ENCODE measurements around the gene PRRC2B.
"Not testable (repeated sequence)": the region's sequence is repeated elsewhere in the genome, so short reads cannot be mapped to it uniquely, and the experiment has no call there.

The PRRC2B gene

DNA sequence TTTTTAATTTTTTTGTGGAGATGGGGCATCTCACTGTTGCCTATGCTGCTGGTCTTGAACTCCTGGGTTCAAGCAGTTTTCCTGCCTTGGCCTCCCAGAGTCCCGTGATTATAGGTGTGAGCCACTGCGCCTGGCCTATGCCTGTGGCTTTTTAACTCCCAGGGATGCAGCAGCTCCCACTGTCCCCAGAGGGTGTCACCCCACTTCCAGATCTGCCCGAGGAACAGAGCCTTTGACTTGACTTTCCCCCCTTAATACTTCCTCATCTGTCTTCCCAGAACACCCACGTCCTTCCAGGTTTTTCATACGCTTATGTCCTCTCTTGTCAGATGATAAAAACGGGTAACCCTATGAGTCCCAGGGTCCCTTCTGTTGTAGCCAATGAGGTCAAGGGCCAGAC lies 7.6 kb upstream of the PRRC2B start:
- DNase-seq (ENCODE audit: low spot score): no peak

DNA sequence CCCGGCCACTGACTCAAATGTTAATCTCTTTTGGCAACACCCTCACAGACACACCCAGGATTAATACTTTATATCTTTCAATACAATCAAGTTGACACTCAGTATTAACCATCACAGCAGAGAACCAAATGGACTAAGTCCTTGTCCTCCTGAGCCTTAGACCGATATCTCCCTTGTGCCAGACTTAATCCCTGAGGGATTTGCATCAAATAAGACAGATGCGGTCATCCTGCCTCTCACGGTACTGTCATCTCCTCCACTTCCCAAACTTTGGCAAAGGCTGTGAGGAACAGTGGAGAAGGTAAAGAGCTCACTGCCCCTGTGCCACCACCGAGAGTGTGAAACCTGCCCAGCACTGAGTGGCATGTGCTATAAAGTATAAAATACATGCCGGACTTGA lies 6.5 kb upstream of the PRRC2B start:
- DNase-seq (ENCODE audit: low spot score): no peak

DNA sequence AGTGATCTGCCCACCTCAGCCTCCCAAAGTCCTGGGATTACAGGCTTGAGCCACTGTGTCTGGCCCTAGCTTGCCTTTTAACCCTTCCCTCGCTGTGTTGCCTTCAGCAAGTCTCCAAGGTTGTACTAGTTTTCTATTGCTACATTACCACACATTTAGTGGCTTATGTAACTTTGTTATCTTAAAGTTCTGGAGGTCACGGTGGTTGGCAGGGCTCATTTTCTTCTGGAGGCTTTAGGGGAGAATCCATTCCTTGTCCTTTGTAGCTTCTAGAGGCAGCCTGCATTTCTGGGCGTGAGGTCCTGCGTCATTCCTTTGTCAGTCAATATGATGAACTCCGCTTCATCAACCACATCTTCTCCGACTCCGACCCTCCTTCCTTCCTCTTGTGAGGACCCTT lies 2.9 kb upstream of the PRRC2B start:
- no peak for DNase-seq (ENCODE audit: low spot score)

DNA sequence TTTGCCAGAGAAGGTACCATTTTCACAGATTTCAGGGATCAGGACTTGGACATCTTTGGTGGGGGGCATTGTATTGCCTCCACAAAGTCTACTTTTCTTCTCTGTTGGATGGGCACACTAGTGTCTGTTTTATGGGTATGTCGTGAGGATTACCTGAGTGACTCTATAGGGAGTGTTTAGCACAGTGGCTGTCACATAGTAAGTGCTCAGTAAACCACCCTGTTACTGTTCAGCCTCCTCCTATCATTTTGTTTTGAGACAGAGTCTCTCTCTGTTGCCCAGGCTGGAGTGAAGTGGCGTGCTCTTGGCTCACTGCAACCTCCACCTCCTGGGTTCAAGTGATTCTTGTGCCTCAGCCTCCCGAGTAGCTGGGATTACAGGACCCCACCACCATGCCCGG lies 2.4 kb upstream of the PRRC2B start:
- DNase-seq (ENCODE audit: low spot score): no peak

DNA sequence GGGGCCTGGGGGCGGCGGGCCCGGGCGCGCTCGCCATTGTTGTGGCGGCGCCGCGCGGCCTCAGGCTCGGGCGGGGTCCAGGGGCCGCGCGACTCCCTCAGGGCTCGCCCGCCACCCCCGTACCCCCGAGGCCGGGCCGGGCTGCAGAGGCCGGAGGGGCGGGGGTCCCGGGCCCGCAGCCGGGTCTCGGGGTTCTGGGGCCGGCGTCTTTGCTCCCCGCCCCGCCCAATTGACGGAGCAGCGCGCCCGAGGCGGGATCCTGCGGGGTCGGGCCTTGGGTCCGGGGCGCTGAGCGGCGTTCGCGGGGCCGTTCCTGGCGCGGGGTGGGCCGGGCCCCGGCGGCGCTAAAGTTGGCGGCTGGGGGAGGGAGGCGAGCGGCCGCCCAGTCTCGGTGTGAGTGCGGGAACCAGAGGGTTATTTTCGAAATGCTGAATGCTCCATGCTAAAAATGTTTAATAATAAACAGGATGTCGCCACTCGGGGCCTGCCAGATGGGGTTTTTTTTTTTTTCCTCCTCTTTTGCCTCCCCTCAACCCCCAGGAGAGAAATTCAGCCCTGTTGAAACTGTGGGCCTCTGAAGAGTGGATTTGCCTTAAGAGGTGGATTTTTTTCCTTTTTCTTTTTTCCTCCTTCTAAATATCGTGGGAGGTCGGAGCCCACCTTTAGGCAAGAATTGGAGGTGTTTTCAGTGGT lies 724 bp downstream of the PRRC2B start:
- DNase-seq (ENCODE audit: low spot score): no peak

DNA sequence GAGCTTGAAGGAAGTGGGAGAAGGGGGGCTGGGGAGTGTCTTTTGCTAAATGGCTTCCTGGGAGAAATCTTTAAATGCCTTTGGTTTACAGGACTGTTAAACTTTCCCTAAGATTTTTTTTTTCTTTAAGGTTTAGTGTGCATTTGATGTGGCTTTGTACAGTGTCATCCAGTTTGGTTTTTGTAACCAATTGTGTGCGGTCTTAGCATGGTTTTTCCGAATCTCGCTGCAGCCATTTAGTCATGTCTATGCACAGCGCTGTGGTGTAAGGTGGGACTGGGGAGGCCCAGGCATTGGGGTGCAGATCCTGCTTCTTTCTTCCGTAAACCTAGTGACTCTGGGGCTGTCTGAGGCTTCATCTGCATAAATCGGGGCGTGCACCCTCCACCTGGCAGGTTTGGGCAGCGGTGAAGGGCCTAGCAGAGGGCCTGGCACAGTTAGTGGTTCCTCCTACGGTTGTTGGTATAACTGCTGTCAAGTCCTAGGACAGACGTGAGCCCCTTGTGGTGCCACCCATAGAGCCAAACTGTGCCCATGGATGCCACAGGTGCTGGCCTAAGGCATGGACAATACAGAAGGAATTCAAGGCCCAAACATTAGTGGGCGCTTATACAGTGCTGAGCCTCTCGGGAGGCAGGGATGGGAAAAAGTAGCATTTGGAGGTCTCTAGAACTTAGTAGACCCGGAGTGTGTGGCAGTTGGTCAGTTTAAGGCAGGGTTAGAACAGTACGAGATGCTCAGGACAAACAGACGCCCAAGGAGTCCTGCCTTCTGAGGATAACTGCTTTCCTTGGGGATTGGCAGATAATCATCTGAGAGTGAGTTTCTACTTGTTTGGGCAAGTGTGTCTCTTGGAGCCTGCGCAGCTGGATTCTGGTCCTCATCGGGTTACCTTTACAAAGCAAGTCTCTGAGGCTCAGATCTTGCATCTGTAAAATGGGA lies 1.5 kb downstream of the PRRC2B start:
- DNase-seq (ENCODE audit: low spot score): no peak

DNA sequence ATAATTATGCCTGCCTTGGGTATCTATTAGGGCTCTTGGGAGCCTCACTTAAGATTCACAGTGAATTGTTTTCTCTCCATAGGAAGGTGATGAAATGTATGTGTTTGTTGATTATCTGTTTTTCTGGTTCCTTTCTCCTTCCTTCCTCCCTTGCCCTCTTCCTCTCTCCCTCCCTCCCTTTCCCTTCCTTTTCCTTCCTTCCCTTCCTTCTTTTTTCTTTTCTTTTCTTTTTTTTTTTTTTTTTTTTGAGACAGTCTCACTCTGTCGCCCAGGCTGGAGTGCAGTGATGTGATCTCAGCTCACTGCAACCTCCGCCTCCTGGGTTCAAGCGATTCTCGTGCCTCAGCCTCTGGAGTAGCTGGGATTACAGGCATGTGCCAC lies 2.2 kb downstream of the PRRC2B start:
- DNase-seq (ENCODE audit: low spot score): not testable (repeated sequence)

DNA sequence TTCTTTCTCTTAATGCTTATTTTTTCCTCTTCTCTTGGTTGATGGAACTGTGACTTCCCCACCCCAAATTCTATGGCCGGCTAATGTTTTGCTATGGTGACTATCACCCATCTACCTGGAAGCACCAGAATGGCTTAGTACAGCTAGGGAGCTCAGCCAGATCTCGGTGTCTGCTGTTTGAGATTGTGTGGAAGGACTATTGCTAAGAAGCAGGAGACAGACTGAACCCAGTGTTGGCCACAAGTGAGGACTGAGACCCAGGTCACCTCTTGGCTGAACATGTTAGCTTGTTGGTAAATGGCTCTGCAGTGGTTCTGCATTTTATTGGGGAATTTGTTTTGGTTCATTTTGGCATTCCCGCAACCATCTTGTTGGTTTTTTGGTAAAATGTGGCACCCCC lies 2.7 kb downstream of the PRRC2B start:
- DNase-seq (ENCODE audit: low spot score): no peak

DNA sequence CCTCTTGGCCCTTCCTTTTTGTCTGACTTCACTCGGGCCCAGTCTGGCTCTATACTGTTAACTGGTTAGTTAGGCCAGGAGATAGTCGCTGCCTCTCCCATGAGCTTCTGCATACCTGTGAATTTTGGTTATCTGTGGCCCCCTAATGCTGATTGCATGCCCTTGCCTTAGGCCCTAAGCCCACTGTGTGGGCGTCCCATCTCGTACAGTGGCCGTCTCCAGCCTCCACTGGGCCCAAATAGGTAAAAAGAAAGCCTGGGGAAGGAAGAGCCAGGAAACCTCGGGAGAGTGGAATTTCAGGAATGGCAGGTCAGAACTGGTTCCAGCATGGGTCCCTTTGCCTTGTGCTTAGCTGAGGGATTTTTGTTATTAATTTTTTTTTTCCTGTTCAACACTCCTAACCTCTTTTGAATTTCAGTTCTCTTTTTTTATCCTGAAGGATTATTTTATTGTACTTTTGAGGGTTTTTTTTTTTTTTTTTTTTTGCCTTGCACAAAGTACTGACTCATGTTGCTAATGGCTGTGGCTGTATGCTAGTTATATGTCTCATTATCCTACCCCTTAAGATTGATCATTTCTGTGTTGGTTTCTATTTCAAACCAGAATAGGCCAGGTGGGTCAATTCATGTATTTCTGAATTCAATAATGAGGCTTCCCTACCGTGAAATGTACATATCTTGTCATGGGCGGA lies 3.4 kb downstream of the PRRC2B start:
- no peak for DNase-seq (ENCODE audit: low spot score)

DNA sequence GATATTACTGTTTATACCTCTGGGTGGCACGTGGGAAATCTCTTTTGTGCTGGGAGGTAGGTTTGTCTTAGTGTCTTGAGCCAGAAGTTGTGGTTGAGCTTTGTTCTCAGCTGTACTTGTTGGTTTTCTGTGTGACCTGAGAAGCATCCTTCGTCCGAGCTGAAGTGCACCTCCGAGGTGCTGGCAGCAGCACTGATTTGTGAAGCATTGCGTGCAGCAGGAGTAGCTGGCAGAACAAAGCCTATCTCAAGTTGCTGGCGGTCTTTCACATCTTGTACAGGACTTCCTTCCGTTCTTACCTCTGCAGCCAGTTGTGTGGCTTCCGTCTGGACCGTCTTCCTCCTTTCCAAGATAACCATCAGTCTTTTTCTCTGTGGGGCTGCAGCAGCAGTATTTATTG lies 4.3 kb downstream of the PRRC2B start:
- no peak for DNase-seq (ENCODE audit: low spot score)

DNA sequence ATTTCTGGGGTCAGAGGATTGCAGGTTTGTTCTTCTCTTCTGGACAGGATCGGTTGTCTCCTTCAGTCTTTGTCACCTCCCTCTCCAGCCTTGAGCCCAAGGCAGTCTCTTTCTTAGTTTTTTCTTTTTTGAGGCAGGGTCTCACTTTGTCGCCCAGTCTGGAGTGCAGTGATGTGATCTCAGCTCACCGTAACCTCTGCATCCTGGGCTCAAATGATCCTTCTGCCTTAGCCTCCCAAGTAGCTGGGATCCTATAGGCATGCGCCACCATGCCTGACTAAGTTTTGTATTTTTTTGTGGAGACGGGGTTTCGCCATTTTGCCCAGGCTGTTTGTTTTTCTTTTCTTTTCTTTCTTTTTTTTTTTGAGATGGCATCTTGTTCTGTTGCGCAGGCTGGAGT lies 6.1 kb downstream of the PRRC2B start:
- no peak for DNase-seq (ENCODE audit: low spot score)

DNA sequence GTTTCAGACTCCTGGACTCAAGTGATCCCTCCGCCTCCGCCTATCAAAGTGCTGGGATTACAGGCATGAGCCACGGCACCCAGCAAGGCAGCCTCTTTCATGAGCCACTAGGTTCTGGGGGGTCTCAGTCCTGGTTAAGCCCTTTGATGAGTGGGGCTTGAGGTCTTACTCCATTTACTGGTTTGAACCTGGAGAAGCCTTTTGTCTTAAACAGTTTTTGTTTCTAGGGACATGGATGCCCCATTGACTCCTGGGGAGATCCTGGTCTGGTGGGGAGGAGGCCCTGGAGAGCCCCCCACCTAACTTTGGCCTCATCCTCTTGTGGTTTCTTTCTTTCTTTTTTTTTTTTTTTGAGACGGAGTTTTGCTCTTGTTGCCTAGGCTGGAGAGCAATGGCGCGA lies 6.7 kb downstream of the PRRC2B start:
- no peak for DNase-seq (ENCODE audit: low spot score)

DNA sequence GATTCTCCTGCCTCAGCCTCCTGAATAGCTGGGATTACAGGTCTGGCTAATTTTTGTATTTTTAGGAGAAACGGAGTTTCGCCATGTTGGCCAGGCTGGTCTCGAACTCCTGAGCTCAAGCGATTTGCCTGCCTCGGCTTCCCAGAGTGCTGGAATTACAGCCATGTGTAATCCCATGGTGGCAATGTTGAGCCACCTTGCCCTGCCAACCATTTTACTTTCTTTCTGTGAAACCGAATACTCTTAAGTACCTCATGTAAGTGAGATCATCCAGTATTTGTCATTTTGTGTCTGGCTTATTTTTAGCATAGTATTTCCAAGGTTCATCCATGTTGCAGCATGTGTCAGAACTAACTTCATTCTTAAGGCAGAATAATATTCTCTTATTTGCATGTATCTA lies 8.2 kb downstream of the PRRC2B start:
- no peak for DNase-seq (ENCODE audit: low spot score)

DNA sequence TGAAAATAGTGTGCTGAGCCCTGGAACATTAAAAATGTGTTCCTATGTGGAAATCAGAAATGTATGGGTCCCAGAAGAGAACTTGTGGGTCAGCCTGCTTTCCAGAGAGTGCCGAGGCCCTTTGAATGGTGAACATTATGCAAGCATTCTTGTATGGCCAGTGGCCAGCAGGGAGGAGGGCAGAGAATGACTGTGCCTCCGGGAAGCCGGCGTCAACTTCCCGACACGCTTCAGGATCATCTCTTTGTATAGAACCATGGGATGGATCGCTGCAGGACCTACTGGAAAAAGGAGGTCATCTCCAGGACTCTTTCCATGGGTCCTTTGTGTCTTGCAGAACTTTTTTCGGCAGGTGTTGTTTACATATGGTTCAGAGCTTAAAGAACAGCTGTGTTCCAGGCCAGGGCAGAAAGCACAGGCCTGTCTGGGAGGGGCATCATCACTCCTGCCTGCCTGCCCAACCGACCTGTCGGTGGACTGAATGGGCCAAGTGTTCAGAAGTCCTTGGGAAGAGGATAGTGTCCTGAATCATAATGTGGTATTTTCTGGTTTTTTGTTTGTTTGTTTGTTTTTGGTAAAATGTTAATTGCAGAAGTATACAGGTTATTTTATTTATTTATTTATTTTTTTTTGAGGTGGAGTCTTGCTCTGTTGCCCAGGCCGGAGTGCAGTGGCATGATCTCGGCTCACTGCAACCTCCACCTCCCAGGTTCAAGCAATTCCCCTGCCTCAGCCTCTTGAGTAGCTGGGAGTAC lies 9.0 kb downstream of the PRRC2B start:
- DNase-seq (ENCODE audit: low spot score): no peak

DNA sequence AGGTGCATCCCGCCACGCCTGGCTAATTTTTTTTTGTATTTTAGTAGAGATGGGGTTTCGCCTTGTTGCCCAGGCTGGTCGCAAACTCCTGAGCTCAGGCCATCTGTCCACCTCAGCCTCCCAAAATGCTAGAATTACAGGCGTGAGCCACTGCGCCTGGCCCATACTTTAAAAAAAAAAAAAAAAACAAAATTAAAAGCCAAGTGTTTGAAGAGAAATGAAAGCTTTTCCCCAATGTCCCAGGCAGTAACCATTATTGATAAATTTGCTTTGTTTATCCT lies 9.5 kb downstream of the PRRC2B start:
- DNase-seq (ENCODE audit: low spot score): no peak

DNA sequence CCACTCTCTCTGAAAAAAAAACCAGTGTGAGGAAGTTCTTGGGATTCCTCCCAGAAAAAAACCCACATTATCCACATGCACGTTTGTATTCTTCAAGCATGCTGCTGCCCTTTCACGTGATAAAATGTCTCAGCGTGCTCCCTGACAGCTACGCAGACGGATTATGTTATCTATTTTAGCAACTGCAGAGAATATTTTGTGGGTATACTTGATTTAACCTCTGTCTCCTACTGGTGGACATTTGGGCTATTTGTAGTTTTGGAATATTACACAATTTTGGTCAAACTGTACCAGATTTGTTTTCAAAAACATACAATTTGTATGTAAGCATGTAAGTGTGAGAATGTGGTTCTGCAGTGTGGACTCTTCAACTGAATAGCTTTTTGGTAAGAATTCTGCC lies 10.7 kb downstream of the PRRC2B start:
- DNase-seq (ENCODE audit: low spot score): no peak

DNA sequence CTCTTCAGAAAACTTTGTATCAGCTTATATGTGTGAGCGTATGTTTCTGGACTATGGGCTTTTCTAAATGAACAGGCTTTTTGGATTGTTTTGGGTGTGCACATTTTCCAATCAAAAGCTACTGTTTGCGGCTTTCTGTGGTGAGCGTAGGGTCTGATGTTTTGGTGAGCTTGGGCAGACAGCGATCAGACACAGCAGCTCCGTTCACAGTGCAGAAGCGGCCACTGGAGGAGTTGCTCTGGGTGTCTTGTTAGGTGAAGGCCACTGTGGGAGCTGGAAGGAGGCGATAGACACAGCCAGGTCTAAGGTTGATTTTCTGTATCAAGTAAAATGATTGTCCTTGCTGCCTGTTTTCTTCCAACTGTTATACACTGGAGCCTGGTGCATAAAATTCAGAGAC lies 11.1 kb downstream of the PRRC2B start:
- DNase-seq (ENCODE audit: low spot score): no peak

DNA sequence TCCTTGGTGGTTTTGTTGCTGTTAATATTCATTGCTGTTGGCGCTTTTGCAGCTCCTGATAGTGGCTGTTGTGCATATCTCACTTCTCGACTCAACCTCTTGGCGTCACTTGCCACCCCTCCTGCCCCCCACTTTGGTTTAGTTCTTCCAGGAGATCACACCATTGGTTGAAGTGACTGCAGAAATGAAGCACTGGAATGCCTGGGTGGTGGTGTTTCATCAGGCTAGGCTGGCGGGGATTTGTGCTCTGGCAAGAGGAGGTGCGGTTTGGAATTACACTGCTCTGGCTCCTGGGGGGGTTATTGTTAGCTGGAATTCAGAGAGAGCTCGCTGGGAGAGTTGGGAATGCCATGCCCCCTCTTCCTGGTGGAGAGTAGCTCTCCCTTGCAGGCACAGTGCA lies 11.5 kb downstream of the PRRC2B start:
- DNase-seq (ENCODE audit: low spot score): no peak

DNA sequence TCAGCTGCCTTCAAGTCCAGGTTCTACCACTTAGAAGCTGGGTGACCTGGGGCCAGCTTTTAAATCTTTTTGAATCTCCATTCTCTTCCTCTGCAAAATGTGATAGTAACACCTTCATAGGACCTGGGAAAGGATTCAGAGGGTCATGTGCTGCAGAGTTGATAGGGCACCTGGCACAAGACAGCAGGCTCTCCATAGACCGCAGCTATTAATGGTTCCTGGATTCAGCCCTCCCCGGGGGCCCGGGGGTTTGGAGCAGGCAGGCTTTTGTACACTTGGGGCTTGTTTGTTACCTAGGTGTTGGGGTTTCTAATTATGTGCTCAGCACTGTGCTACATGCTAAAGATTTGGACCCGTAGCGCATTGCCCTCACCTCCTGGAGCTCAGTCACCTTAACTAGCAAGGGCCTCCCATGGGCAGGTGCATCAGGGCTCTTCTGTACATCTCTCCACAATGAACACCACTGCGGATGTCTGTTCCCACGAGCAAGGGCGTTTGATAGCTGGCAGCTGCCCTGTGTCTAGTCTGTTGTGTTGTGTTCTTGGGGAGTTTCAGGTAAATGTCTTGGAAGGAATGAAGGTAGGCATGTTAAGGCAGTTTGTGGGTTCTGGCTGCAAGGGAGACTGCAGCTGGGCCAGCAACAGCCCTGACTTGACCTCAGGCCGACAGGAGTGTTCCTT lies 12.1 kb downstream of the PRRC2B start:
- no peak for DNase-seq (ENCODE audit: low spot score)

DNA sequence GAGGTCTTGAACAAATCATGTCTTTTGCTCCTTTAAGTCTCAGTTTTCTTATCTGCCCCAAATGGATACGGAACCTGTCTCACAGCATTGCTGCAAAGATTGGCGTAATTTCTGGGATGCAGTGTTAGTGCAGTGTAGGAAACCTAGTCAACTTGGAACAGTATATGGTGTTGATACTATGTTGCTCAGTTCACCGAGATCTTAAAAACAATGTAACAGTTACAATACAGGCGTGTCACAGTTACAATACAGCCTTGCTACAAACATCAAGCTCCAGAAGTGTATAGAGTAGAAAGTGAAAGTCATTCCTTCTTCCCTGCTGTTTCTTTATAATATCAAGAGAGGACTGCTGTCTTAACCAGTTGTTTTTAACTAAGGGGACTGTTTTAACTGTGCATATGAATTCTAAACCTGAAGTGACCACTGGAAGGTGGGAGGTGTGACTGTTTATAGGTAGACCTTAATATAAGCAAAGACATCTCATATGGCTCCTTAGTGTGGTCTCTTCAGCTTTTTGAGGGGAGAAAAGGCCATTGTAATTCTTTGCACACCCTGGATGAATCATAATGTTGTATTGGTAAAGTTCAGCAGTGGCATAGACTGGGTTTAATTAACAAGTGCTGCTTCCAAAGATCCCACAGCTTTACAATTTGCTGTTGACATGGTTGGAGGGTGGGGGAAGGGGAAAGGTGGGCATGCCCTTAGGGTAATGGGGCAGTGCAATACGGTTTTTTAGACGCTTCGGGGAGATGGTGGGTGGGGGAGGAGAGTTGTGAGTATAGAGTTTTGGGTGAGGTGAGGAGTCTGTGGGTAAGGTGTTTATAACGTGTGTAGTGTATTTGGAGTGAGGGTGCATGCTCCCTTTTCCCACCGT lies 12.9 kb downstream of the PRRC2B start:
- DNase-seq (ENCODE audit: low spot score): no peak

DNA sequence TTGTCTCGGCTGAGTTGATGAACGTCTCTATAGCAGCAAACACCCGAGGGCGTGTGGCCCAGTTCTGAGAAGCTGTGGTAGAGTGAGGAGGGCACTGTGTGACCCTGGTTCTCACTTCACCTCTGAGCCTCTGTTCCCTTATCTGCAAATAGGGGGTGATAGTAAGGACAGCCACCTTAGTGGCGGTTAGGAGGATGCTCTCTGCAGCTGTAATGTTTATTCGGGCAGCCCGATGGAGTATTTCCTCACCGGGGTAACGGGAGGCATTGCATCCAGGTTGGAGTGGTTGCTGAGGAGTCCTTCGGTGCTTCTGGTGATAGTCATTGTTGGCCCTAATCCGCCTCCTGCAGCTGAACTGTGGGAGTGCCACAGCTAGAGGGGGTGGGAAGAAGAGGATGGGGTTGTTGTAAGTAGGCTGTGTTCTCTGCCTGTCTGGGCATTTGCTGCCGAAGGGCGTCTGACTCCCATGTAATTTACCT lies 13.9 kb downstream of the PRRC2B start:
- no peak for DNase-seq (ENCODE audit: low spot score)
